GM12874 (cell line): Measurements from ENCODE around the gene SLC45A1.

ENCODE experiments used
- CTCF ChIP-seq: IDR thresholded peaks from 2 replicates; pipeline ENCODE4 v1.5.1; 2011; ENCODE audit warnings: low read depth, mild to moderate bottlenecking, control low read depth, low read length, moderate library complexity; ENCODE audit not compliant: insufficient read depth

The SLC45A1 gene

GRCh38 chr1:8376358-8376840, 58.5 kb downstream of the SLC45A1 start:
- no peak for TF ChIP-seq CTCF

GRCh38 chr1:8377271-8377981, 59.5 kb downstream of the SLC45A1 start:
- no peak for TF ChIP-seq CTCF

GRCh38 chr1:8378178-8378577, 60.3 kb downstream of the SLC45A1 start:
- no peak for TF ChIP-seq CTCF

GRCh38 chr1:8378981-8379470, 61.1 kb downstream of the SLC45A1 start:
- no peak for TF ChIP-seq CTCF

- TF ChIP-seq CTCF, result no peak
These were observed 61.7 kb downstream of the SLC45A1 start for GRCh38 chr1:8379513-8380186.

GRCh38 chr1:8381618-8382017, 63.7 kb downstream of the SLC45A1 start:
- TF ChIP-seq CTCF, result no peak

GRCh38 chr1:8382051-8382505, 64.2 kb downstream of the SLC45A1 start:
- TF ChIP-seq CTCF, result no peak
